Pancreas (tissue), 10 donors: Measurements from ENCODE around the gene GFM1. TPM values are rescaled to one million over a fixed set of nuclear protein-coding genes. Genes with fewer than 3 reads are reported as not detected.
"Not testable (repeated sequence)": the region's sequence is repeated elsewhere in the genome, so short reads cannot be mapped to it uniquely, and the experiment has no call there.

Source experiments
- ATAC-seq, 4 donors: fragments of 200-7000 bp; cut with Tn5 transposase; one replicate each; pipeline versions ENCODE4 v1.8.0 to v1.9.1; 2020; ENCODE audit warnings: mild to moderate bottlenecking in 4 of 4, moderate library complexity in 4 of 4
- DNase-seq, 6 donors: peaks; one replicate each; pipeline ENCODE4 v3.0.0-alpha.2; 2020
- FAIRE-seq: peaks from 2 replicates; lab custom pipeline; 2012; peaks lifted over from hg19 to GRCh38; lab: Jason Lieb, UNC
- H3K27ac ChIP-seq, 4 donors: fragments of 200-600 bp; sonication (generic); 1 replicate in 3 of 4; 2 replicates in 1 of 4; pipeline versions ENCODE4 v1.5.0 to v1.8.0; 2020
- H3K27me3 ChIP-seq, 4 donors: fragments of 200-600 bp; one replicate each; pipeline ENCODE4 v1.8.0; 2021
- H3K36me3 ChIP-seq, 3 donors: fragments of 200-600 bp; sonication (generic) in 1 of 3; one replicate each; pipeline versions ENCODE4 v1.5.0 to v1.8.0; 2020 to 2021
- H3K4me1 ChIP-seq, 3 donors: fragments of 200-600 bp; one replicate each; pipeline ENCODE4 v1.8.0; 2021
- H3K4me3 ChIP-seq, 4 donors: fragments of 200-600 bp; sonication (generic) in 2 of 4; one replicate each; pipeline versions ENCODE4 v1.5.0 to v1.8.0; 2020 to 2021
- H3K9me3 ChIP-seq, 4 donors: fragments of 200-600 bp; one replicate each; pipeline ENCODE4 v1.8.0; 2021
- CTCF ChIP-seq, 4 donors: fragments of 200-600 bp; sonication (generic) in 3 of 4; IDR thresholded peaks; one replicate each; pipeline versions ENCODE4 v1.5.0 to v1.8.0; 2021; ENCODE audit warnings: antibody characterized with exemption in 4 of 4
- WGBS, 2 donors: extraction: QIAGEN DNeasy Blood & Tissue Kit; methylation state at CpG; one replicate each; pipeline ENCODE4 v1.1.7; 2013; 5-methylcytosine and 5-hydroxymethylcytosine counted together
- intact Hi-C, 3 donors: fragments of 100-400 bp; cut with DNase I; formaldehyde crosslinking; loops; one replicate each; pipeline versions ENCODE4 v1.11.1 to v1.14.2; 2022
- polyA plus RNA-seq, 2 donors: library from polyadenylated mRNA; stranded (reverse); fragments of 200-250 nt; gene quantifications; one replicate each; pipeline ENCODE4 v1.2.3, GENCODE V29; 2013
- total RNA-seq, 6 donors: library from RNA; stranded (reverse); fragmentation: NEBNext Ultra II Directional in 4 of 6; extraction: Animal tissue kit (Norgen Biotek cat#: 25700) in 4 of 6; gene quantifications; one replicate each; pipeline versions ENCODE4 v1.2.1 to v1.2.4, GENCODE V29; 2021 to 2023
- donor health status: healthy with polysubstance abuse.
- donor health status: DM: no; HTN: no; CAD: no; lungs with moderate emphysema.
- donor health status: DM: no; HTN: no; CAD: no.
- donor health status: control.
- donor health status: control.
- donor health status: Bipolar disorder and iron deficiency.
- donor health status: DM: yes; HTN: yes; CAD: no.
- donor health status: DM: no; HTN: no; CAD: no.
- donor health status: DM: no; HTN: no; CAD: no.
- donor health status: DM: yes; HTN: yes; CAD: no.

GFM1 gene
- total and polyA plus RNA-seq, 8 donors = 5.7 to 24.0 (median 17.2) TPM

DNA sequence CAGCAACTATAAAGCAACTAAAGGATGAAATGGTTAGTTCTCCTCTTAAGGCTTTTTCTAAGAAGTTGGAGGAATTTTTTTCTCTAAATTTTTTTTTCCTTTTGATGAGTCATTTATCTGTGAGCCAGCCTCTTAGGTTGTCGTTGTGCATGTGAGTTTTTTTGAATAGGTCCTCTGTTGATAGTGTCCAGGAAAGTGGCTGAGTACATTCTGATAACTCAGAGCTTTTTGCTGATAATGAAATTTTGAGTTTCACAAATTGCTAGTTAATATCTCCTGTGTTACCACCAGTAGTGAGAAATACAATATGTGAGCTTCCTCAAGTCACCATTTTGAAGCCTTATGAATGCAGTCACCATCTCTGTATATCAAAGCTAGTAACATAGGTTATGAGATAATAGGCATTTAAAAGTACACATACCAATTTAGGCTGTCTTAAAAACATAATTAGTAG lies 35.2 kb downstream of the GFM1 start:
- intact Hi-C loops = no loop called here
- no peaks in the 10 kb centered on the region for H3K4me1 ChIP-seq
- ATAC-seq (no peak), FAIRE-seq (no peak), DNase-seq (no peak)
- H3K4me3 ChIP-seq = no peak overlapping the region
- 51 to 59% methylated on average over 1 of the region's 1 CpG for WGBS, 2 donors
- no peak for TF ChIP-seq CTCF (IDR thresholded peaks at IDR 0.05)
- H3K9me3 ChIP-seq = no peaks in the 10 kb centered on the region
- no peak overlapping the region for H3K27ac ChIP-seq
- H3K27me3 ChIP-seq = no peaks in the 10 kb centered on the region
- peaks cover 0 to 14% (median 0%) of the 10 kb centered on the region in 3 donors for H3K36me3 ChIP-seq

GRCh38 chr3:158680861-158681260 lies 36.5 kb downstream of the GFM1 start:
- no peak overlapping the region for H3K4me3 ChIP-seq
- FAIRE-seq (no peak), DNase-seq (no peak), ATAC-seq (no peak)
- 75 to 79% methylated on average over 2 of the region's 2 CpGs for WGBS, 2 donors
- TF ChIP-seq CTCF (IDR thresholded peaks at IDR 0.05) = no peak
- intact Hi-C loops = no loop called here
- no peaks in the 10 kb centered on the region for H3K4me1 ChIP-seq
- H3K9me3 ChIP-seq = no peaks in the 10 kb centered on the region
- no peaks in the 10 kb centered on the region for H3K27me3 ChIP-seq
- H3K27ac ChIP-seq = no peak overlapping the region
- H3K36me3 ChIP-seq = peaks cover 0 to 14% (median 0%) of the 10 kb centered on the region in 3 donors

DNA sequence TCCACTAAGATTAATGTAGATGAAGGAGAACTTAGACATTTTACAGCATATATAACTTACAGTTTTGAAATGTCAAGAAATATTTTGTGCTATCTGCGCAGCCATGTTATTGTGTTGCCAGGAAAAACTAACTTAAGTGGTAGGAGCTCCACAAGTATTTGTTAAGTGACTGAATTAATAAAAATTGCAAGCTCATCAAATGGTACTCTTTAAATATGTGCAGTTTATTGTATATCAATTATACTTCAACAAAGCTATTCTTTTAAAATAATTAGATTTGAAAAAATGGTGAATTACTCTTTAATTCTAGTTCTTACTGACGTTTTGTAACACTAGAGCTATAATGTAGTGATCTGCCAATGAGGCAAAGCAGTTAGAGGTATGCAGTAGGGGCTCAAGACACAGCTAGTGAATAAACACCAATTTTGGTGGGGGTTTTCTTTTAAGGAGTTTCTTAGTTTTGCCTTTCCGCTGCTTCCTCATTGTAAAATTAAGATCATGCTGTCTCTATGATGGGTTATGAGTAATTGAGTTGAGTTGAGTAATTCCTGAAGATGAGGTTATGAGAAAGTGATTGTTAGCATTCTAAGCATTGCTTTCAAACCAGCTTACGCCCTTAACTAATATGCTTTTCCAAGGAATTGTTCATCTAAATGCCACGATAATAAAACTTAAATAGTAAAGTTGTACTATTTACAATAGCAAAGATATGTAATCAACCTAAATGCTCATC lies 39.1 kb downstream of the GFM1 start:
- H3K4me1 ChIP-seq = no peaks in the 10 kb centered on the region
- 90 to 91% methylated on average over 5 of the region's 5 CpGs for WGBS, 2 donors
- H3K27me3 ChIP-seq = no peaks in the 10 kb centered on the region
- ATAC-seq = no peak
- intact Hi-C loops = no loop called here
- H3K9me3 ChIP-seq = no peaks in the 10 kb centered on the region
- H3K4me3 ChIP-seq = no peak overlapping the region
- peaks cover 0 to 4% (median 0%) of the 10 kb centered on the region in 3 donors for H3K36me3 ChIP-seq
- no peak for FAIRE-seq
- no peak overlapping the region for H3K27ac ChIP-seq
- DNase-seq = no peak
- no peak for TF ChIP-seq CTCF (IDR thresholded peaks at IDR 0.05)

GRCh38 chr3:158685159-158685558 lies 40.8 kb downstream of the GFM1 start:
- H3K36me3 ChIP-seq = peaks cover 0 to 4% (median 0%) of the 10 kb centered on the region in 3 donors
- no peak for FAIRE-seq
- TF ChIP-seq CTCF (IDR thresholded peaks at IDR 0.05) = no peak
- intact Hi-C loops = no loop called here
- DNase-seq = no peak
- 92 to 94% methylated on average over 2 of the region's 2 CpGs for WGBS, 2 donors
- ATAC-seq = no peak
- H3K27ac ChIP-seq = no peak overlapping the region
- no peaks in the 10 kb centered on the region for H3K27me3 ChIP-seq
- H3K4me1 ChIP-seq = no peaks in the 10 kb centered on the region
- H3K9me3 ChIP-seq = no peaks in the 10 kb centered on the region
- H3K4me3 ChIP-seq = no peak overlapping the region

DNA sequence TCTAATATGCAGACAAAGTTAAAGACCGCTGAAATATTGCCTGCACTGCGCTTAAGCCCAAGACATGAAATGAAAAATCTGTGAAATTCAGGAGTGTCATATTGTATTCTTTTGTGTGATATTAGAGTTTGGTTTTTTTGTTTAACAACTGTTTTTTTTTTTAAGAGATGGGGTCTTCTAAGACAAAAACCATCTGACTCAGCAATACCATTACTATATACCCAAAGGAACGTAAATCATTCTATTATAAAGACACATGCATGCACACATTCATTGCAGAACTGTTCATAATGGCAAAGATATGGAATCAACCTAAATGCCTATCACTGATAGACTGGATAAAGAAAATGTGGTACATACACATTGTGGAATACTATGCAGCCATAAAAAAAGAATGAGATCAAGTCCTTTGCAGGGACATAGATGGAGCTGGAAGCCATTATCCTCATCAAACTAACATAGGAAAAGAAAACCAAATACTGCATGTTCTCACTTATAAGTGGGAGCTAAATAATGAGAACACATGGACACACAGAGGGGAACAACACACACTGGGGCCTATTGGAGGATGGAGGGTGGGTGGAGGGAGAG lies 49.6 kb downstream of the GFM1 start:
- FAIRE-seq, intact Hi-C loops, H3K9me3 ChIP-seq, H3K27ac ChIP-seq, ATAC-seq, H3K4me3 ChIP-seq, H3K36me3 ChIP-seq, DNase-seq, H3K27me3 ChIP-seq, H3K4me1 ChIP-seq: not testable (repeated sequence)
- 99% methylated on average over 3 of the region's 3 CpGs for WGBS, 2 donors
